Stimulated activated CD4-positive, alpha-beta T cell treated with anti-CD3 and anti-CD28 coated beads, Interleukin-4, amount 100 ng/mL, for 48 hours (primary cell): Measurements from ENCODE around the gene MAN2A2.
A peak's percentile ranks its signal among the peaks of the same experiment; 100 is the strongest.
"Not testable (repeated sequence)": the region's sequence is repeated elsewhere in the genome, so short reads cannot be mapped to it uniquely, and the experiment has no call there.

ENCODE experiments used
- DNase-seq, 2 donors: peaks; one replicate each; pipeline ENCODE4 v3.0.0-alpha.2; 2020; ENCODE audit warnings: low read depth in 2 of 2

Gene MAN2A2

GRCh38 chr15:90918034-90918788 lies 15.1 kb downstream of the MAN2A2 start:
- DNase-seq, result no peak

DNA sequence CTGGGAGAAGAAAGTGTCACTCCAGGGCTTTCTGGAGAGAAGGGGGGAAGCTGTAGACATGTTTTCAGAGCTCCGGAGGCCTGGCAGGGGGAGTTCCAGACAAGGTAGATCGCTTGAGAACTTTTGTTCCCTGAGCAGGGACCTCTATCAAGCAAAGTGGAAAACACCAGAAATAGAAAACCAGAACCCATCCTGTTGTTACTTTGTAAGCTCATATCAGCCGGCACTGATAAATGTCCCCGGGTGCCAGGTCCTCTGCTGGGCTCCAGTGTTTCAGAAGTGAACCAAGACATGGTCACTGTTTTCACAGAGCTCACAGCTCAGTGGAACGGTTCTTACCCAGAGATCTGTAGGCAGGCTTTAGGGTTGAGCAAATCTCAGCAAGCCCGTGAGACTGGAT lies 15.7 kb downstream of the MAN2A2 start:
- DNase-seq, result no peak

DNA sequence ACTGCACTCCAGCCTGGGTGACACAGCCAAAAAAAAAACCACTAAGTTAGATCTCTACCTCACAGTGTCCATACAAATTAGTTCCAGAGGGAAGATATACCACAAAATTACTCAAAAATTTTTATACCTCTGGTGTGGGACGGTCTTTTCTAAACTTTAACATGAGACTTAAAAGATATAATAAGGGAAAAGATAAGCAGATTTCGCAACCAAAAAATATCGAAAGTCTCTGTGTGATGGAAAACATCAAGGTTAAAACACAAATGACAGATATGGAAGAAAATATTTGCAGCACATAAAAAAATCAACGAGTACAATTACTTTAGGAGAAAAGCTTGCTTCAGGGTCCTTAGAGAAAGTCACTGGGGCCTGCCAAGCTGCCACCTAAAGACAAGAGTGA lies 18.8 kb downstream of the MAN2A2 start:
- no peak for DNase-seq

DNA sequence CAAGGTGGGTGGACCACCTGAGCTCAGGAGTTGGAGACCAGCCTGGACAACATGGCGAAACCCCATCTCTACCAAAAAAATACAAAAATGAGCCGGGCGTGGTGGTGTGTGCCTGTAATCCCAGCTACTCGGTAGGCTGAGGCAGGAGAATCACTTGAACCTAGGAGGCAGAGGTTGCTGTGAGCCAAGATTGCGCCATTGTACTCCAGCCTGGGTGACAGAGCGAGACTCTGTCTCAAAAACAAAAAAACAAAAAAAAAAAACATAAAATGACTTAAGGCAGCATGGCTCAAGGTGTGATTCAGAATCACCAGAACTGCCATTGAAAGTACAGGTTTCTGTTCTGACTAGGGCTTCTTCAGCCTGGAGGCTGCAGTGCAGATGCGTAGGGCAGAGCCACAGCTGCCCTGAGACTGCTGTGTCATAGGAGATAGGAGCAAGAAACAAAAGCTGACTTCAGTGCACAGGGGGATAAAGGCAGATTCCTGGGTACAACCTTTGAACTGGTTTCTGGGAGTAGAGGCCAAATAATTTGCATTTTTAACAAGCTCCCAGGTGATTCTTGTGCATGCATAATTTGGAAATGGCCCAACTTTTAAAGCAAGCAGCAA lies 19.7 kb downstream of the MAN2A2 start:
- not testable (repeated sequence) for DNase-seq

DNA sequence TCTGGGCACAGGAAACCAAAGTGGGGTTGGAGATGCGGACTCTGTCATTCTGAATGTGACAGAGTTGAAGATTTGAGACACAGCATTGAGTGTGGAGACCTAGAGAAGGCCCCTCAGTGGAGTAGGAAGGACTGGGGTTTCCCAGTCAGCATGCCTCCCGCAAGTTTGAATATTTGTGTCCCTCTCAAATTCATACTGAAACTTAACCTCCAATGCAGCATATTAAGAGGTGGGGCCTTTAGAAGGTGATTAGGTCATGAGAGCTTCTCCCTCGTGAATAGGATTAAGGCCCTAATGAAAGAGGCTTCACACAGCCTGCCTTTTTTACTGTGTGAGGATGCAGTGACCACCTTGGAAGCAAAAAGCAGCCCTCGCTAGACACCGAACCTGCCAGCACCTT lies 21.3 kb downstream of the MAN2A2 start:
- DNase-seq, result no peak

DNA sequence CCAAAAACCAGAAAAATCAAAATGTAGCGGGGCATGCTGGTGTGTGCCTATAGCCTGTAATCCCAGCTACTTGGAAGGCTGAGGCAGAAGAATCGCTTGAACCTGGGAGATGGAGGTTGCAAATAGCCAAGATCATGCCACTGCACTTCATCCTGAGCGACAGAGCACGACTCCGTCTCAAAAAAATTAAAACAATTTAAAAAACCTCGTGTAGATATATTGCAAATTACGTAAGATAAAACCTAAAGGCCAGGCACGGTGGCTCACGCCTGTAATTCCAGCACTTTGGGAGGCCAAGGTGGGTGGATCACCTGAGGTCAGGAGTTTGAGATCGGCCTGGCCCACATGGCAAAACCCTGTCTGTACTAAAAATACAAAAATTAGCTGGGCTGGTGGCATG lies 23.7 kb downstream of the MAN2A2 start:
- not testable (repeated sequence) for DNase-seq

DNA sequence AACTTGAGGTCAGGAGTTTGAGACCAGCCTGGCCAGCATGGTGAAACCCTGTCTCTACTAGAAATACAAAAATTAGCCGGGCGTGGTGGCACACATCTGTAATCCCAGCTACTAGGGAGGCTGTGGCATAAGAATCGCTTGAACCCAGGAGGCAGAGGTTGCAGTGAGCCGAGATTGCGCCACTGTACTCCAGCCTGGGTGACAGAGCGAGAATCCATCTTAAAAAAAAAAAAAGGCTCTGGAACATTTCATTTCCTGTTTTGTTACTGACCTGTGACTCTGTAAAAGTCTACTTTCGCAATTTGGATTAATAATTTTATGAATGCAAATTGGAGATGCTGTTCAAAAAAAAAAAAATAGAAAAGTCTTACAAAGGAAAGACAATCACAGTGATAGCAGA lies 25.0 kb downstream of the MAN2A2 start:
- DNase-seq, result not testable (repeated sequence)

GRCh38 chr15:90929246-90930019 lies 26.3 kb downstream of the MAN2A2 start:
- no peak for DNase-seq

DNA sequence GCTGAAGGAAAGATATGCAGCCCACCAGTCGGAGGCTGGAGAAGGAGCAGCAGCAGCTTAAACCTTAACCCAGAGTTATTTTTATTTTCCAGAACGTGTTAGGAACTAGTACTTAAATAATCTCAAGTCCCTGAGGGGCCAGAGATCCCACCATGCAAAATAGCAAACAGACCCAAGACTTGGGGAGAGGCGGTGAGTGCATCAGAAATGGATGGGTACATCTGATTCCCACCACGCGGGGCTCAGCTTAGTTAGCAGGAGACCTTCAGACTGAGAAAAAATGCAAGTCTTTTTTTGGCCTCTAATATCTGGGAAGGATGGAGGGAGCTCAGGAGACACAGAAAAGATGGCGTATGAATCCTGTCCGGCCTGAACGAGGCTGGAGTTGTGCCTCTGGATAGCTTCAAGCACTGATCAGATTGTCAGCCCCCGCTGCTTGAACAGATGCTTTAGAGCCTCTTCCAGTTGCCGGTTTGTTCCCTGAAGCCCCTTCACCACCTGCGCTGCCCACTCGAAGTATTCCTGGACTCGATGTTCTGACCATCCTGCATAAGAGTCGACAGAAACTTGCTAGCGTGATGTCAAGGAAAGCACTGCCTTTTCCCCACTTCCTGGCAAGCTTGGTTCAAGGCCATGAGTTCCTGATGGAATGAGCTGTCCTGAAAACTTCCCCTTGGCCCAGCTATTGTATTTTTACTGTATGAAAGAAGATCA lies 27.9 kb downstream of the MAN2A2 start:
- DNase-seq, result no peak

DNA sequence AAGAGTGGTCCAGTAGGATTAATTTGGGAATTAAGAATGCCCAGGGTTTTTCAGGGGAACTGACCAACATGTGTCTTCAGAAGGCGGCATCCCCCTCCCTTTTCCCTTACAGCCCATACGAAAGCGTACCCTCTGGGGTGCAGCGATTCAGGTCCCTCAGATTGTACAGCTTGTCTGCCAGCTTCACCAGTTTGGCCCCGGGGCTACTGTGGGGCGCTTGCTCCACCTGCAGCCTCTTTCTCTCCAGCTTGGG lies 28.4 kb downstream of the MAN2A2 start:
- DNase-seq, result no peak

GRCh38 chr15:90931828-90932659 lies 28.9 kb downstream of the MAN2A2 start, which contains the start of gene HDDC3:
TSS of gene HDDC3 (minus strand) at chr15:90932549. CDS start at chr15:90932540, 9 bp downstream.
- peak; percentile 90 to 94 for DNase-seq

GRCh38 chr15:90932660-90932991 lies 29.5 kb downstream of the MAN2A2 start:
- no peak for DNase-seq

DNA sequence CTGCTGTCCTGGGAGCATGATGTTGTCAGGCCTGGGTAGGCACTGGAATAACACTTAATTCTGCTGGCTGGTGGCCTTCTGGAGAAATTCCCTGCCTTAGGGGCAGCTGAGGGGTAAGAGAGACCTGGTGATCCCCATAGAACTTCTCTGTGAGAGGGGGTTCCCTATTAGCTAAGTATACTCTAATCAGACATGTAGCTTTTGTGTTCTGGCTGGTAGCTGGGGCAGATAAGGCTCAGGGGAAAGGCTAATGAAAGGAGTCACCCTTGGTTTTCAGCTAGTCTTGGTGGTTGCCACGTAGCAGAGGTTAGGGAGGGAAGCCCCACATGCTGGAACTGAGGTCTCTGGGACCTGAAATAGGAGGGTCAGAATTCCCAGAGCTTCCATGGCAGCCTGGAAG lies 30.2 kb downstream of the MAN2A2 start:
- no peak for DNase-seq

GRCh38 chr15:90934256-90934948 lies 31.3 kb downstream of the MAN2A2 start:
- peak; percentile 84 for DNase-seq

GRCh38 chr15:90934949-90935751 lies 32.0 kb downstream of the MAN2A2 start, which contains the start of gene UNC45A:
TSS of gene UNC45A (plus strand) at chr15:90935285. CDS start at chr15:90935325, 40 bp downstream.
- peak; percentile 97 for DNase-seq

DNA sequence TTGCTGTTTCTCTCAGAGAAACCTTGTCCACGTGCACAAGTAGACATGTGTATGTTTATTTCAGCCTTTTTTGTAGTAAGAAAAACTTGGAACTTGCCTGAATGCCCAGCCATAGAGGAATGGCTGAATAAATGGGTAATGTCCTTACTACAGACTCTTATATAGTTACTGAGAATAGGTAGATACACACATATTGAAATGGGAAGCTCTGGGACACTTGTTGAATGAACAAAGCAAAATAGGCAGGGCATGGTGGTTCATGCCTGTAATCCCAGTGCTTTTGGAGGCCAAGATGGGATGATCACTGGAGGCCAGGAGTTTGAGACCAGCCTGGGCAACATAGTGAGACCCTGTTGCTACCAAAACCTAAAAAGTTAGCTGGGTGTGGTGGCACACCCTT lies 33.7 kb downstream of the MAN2A2 start:
- DNase-seq, result no peak

DNA sequence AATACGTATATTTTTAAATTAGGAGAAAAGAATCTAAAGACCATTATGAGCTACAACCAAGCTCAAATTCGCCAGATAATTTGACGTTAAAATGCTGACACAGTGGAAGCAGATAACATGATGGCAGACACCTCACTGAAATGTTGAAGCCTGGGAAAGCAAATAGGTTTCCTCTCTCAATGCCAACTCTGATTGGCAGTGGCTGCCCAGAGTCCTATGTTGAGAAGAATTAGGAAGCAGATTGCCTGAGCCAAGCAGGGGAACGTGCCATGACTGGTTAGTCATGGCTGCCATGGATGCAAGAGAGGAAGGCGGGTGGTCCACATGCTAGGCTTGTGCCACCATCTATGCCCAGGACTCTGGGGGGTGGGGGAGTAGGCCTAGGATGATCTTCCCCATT lies 35.2 kb downstream of the MAN2A2 start:
- DNase-seq, result no peak

- no peak for DNase-seq
Observed at GRCh38 chr15:90939756-90940155, 36.7 kb downstream of the MAN2A2 start.

DNA sequence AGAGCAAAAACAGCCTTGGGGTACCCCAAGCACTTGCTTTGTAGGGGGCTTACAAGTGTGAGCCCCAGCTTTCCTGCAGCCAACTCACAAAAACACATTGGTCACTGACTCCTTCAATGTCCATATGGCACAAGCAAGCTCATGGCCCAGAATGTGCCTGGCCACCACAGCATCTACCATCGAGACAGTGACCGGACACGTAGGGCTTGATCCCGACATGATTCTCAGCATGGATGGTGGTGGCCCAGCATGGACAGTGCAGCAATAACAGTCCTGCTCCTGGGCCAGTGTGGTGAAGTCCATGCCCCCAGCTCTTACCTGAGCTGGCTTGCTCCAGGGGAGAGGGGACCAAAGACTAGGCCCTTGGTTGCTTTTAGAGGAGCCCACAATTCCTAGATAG lies 37.9 kb downstream of the MAN2A2 start:
- DNase-seq, result no peak
